Stimulated activated CD4-positive, alpha-beta T cell treated with anti-CD3 and anti-CD28 coated beads, TNF-alpha, amount 100 ng/mL, for 1 hour (primary cell): Measurements from ENCODE around the gene PRRC1.
A peak's percentile ranks its signal among the peaks of the same experiment; 100 is the strongest.

Experiments
- DNase-seq, 3 donors: peaks; one replicate each; pipeline ENCODE4 v3.0.0-alpha.2; 2020; ENCODE audit warnings: low read depth in 3 of 3, low spot score in 1 of 3

The PRRC1 gene

GRCh38 chr5:127517480-127518318, at the start of gene PRRC1:
PRRC1 (plus strand) TSS chr5:127517640; CDS start chr5:127523480, 5,840 bp downstream.
- DNase-seq = peak; percentile 50 to 73 (median 53)

GRCh38 chr5:127471211-127471610, 46.2 kb upstream of the PRRC1 start:
- no peak for DNase-seq

GRCh38 chr5:127472700-127473099, 44.7 kb upstream of the PRRC1 start:
- DNase-seq = no peak

- no peak for DNase-seq
Observed at GRCh38 chr5:127486471-127486870, 31.0 kb upstream of the PRRC1 start.

GRCh38 chr5:127492854-127493738, 24.3 kb upstream of the PRRC1 start:
- no peak for DNase-seq

GRCh38 chr5:127498548-127498947, 18.9 kb upstream of the PRRC1 start:
- no peak for DNase-seq

GRCh38 chr5:127505905-127506304, 11.5 kb upstream of the PRRC1 start:
- no peak for DNase-seq

- no peak for DNase-seq
Observed at GRCh38 chr5:127506616-127507015, 10.8 kb upstream of the PRRC1 start.

- DNase-seq = no peak
Observed at GRCh38 chr5:127508644-127509373, 8.6 kb upstream of the PRRC1 start.

- DNase-seq = no peak
Observed at GRCh38 chr5:127513408-127513970, 4.0 kb upstream of the PRRC1 start.

GRCh38 chr5:127514816-127515215, 2.6 kb upstream of the PRRC1 start:
- DNase-seq = no peak

- DNase-seq = no peak
Observed at GRCh38 chr5:127515693-127516440, 1.6 kb upstream of the PRRC1 start.

GRCh38 chr5:127517110-127517479, 345 bp upstream of the PRRC1 start:
- DNase-seq = no peak

- no peak for DNase-seq
Observed at GRCh38 chr5:127518319-127518621, 830 bp downstream of the PRRC1 start.

- DNase-seq = no peak
Observed at GRCh38 chr5:127519527-127519926, 2.1 kb downstream of the PRRC1 start.

GRCh38 chr5:127521138-127521770, 3.8 kb downstream of the PRRC1 start:
- DNase-seq = no peak

- no peak for DNase-seq
Observed at GRCh38 chr5:127525181-127525580, 7.7 kb downstream of the PRRC1 start.

- no peak for DNase-seq
Observed at GRCh38 chr5:127529904-127530682, 12.7 kb downstream of the PRRC1 start.

- no peak for DNase-seq
Observed at GRCh38 chr5:127536687-127537086, 19.2 kb downstream of the PRRC1 start.
